Activated naive CD8-positive, alpha-beta T cell treated with anti-CD3 and anti-CD28 coated beads, Interleukin-2, amount 10 ng/mL, durations not matched to agents 7 days and 5 days (primary cell): ENCODE data around the gene DSC1. TPM values are rescaled to one million over a fixed set of nuclear protein-coding genes. Genes with fewer than 3 reads are reported as not detected.

Experiments
- ATAC-seq: fragments of 150-1000 bp; cut with Tn5 transposase; one replicate; pipeline ENCODE4 v1.10.0; 2021; ENCODE audit warnings: low read depth, moderate library complexity
- POLR2A ChIA-PET: fragments of 350-600 bp; sonication (Branson Sonifier 250); formaldehyde crosslinking; loops from one replicate; lab custom pipeline; 2021; ENCODE audit warnings: antibody characterized with exemption; lab: Charles Lee
- DNase-seq: peaks from one replicate; pipeline ENCODE4 v3.0.0; 2021
- H3K27ac Mint-ChIP-seq: one replicate; pipeline ENCODE4 v1.8.0; 2022; ENCODE audit warnings: mild to moderate bottlenecking, mixed read lengths
- H3K27me3 Mint-ChIP-seq: one replicate; pipeline ENCODE4 v1.8.0; 2022; ENCODE audit warnings: mild to moderate bottlenecking, moderate library complexity, mixed read lengths
- H3K36me3 Mint-ChIP-seq: one replicate; pipeline ENCODE4 v1.8.0; 2021; ENCODE audit warnings: mild to moderate bottlenecking, mixed read lengths
- H3K4me1 Mint-ChIP-seq: one replicate; pipeline ENCODE4 v1.8.0; 2021; ENCODE audit warnings: mixed read lengths
- H3K4me3 Mint-ChIP-seq: one replicate; pipeline ENCODE4 v1.8.0; 2022; ENCODE audit warnings: mild to moderate bottlenecking, moderate library complexity, mixed read lengths
- H3K9me3 Mint-ChIP-seq: one replicate; pipeline ENCODE4 v1.8.0; 2021; ENCODE audit warnings: mixed read lengths
- total RNA-seq, 2 experiments: library from RNA; stranded (reverse); gene quantifications; one replicate each; pipeline ENCODE4 v1.2.3, GENCODE V29; 2021

DSC1 gene
- total RNA-seq, 2 experiments from 2014 or later = 0.61 to 0.71 TPM

DNA sequence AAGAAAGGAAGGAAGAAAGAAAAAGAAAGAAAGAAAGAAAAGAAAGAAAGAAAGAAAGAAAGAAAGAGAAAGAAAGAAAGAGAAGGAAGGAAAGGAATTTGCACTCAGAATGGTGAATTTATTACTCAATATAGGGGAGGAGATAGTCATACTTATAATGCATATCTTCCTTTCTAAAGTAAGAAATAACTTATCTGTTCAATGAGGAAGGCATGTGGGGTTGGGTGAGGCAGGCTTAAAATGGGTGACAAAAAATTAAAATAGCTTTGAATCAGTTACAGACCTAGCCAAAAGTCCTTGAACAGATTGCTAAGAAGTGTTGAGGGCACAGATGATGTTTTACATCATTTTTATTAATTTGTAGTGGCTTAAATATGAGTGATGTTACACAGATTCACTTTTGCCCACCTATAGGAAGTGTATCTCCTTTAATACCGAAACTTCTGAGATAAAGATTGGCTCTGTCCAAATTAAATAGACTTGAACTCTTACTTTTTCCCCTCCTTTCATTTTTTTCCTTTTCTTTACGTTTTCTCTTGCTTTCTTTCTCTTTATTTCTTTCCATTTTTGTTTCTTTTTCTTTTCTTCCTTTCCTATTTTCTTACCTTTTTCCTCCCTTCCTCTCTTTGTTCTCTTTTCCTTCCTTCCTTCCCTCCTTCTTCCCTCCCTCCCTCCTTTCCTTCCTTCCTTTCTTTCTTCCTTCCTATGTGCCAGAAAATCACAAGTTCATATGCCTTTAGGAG, 45.6 kb downstream of the DSC1 start:
- Mint-ChIP-seq H3K36me3 (no peaks in the 10 kb centered on the region), H3K4me3 (no peak overlapping the region), H3K9me3 (peaks cover 3% of the 10 kb centered on the region), H3K27me3 (no peaks in the 10 kb centered on the region), H3K4me1 (peaks cover 2% of the 10 kb centered on the region), H3K27ac (no peak overlapping the region)
- DNase-seq = no peak
- no peak for ATAC-seq
- POLR2A ChIA-PET = no interaction called here

DNA sequence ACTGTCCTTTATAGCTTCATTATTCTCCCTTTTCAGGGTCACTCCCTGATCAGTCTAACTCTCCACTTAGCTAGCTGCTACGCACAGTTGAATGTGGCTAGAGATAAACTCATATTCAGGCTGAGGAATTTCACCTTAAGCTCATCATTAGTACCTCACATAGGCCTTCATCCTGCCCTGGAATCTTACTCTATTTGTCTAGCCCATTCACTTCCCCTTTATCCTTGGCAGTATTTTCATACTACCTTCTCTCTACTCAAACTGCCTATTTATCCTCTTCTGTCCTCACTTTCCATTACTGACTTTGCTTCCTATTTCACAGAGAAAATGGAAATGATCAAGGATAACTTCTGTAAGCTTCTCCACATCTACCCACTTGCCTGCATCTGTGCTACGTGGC, 49.9 kb downstream of the DSC1 start:
- ATAC-seq = no peak
- Mint-ChIP-seq H3K27me3 (no peaks in the 10 kb centered on the region), H3K9me3 (peaks cover 1% of the 10 kb centered on the region), H3K4me1 (no peaks in the 10 kb centered on the region), H3K27ac (no peak overlapping the region), H3K4me3 (no peak overlapping the region), H3K36me3 (no peaks in the 10 kb centered on the region)
- no peak for DNase-seq
- POLR2A ChIA-PET = no interaction called here

DNA sequence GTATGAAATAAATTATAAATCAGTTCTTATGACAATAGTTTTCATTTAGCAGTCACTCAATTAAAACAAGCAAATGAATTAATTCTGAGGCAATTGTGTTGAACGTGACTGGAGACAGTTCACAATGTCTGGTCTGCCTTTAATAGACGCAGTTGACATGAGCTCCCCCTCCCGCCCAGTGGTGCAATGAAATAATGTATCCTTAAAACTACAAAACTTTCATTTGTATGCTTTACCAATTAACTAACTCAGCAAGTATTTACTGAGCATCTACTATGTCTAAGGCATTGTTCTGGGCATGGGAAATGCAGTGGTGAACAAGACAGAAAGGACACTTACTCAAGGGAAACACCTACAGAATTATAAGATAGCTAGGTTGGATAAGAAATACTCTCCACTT, 56.9 kb downstream of the DSC1 start:
- no peak overlapping the region for H3K27ac Mint-ChIP-seq
- peaks cover 2% of the 10 kb centered on the region for H3K9me3 Mint-ChIP-seq
- DNase-seq (no peak), ATAC-seq (no peak)
- H3K4me3 Mint-ChIP-seq = no peak overlapping the region
- no peaks in the 10 kb centered on the region for H3K4me1 Mint-ChIP-seq
- H3K27me3 Mint-ChIP-seq = peaks cover 23% of the 10 kb centered on the region
- no peaks in the 10 kb centered on the region for H3K36me3 Mint-ChIP-seq
- POLR2A ChIA-PET = no interaction called here

DNA sequence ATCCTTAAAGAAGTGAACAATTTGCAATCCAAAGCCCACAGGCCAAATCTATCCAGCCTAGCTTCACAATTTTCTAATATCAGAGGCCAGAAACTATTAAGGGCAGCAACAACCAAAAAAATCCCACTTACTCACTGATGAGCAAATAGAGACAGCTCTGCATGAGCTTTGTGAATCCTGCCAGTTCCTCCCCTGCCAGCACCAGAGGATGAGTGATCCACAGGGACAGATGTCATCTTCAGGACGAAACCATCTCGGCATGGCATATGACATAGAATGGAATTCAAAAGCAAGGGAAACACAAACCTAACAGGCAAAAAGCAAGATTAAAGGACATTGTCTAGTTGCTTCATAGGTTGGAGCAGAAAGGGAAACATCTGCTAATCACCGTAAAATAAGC, 58.2 kb downstream of the DSC1 start:
- Mint-ChIP-seq H3K27me3 (peaks cover 30% of the 10 kb centered on the region), H3K4me1 (no peaks in the 10 kb centered on the region), H3K27ac (no peak overlapping the region), H3K9me3 (peaks cover 2% of the 10 kb centered on the region), H3K4me3 (no peak overlapping the region), H3K36me3 (no peaks in the 10 kb centered on the region)
- POLR2A ChIA-PET = no interaction called here
- no peak for ATAC-seq
- DNase-seq = no peak

DNA sequence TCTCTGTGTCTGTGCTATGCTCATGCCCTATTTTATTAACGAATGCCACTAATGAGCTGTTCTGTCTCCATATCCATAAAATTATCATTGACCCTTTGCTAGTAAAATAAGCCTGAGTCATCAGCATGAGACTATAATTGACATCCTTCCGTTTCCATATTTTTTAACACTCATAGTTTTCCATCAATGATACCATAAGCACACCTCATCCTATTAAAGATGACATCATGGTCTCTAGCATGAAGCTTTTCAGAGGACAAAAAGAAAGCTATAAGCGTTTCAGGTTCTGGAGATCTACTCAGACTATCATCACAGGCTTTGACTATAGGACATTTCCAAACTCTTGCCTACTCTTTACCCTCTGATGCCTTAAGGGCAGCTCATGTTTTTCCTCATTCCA, 59.2 kb downstream of the DSC1 start:
- ATAC-seq (no peak), DNase-seq (no peak)
- POLR2A ChIA-PET = no interaction called here
- Mint-ChIP-seq H3K9me3 (peaks cover 2% of the 10 kb centered on the region), H3K36me3 (no peaks in the 10 kb centered on the region), H3K4me3 (no peak overlapping the region), H3K27me3 (peaks cover 32% of the 10 kb centered on the region), H3K4me1 (no peaks in the 10 kb centered on the region), H3K27ac (no peak overlapping the region)

DNA sequence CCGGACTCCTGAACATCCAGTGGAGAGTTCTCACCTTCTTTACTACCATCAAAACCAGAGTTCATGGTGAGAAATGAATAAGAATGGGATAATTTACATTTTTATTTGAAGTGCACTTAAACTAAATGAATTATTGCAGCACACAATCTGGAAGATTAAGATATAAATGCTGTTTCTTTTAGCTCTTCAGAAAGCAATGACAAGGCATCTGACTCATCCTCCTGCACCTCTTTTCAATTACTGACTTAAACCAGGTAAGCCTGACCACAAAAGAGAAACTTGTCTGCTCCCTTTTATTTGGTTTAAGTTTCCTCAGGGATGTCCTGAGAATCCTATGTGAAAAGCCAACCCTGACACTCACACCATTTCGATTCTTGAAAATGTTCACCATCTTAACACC, 59.7 kb downstream of the DSC1 start:
- ATAC-seq = no peak
- POLR2A ChIA-PET = no interaction called here
- Mint-ChIP-seq H3K27ac (no peak overlapping the region), H3K4me1 (no peaks in the 10 kb centered on the region), H3K4me3 (no peak overlapping the region), H3K9me3 (peaks cover 2% of the 10 kb centered on the region), H3K36me3 (no peaks in the 10 kb centered on the region), H3K27me3 (peaks cover 32% of the 10 kb centered on the region)
- DNase-seq = no peak

DNA sequence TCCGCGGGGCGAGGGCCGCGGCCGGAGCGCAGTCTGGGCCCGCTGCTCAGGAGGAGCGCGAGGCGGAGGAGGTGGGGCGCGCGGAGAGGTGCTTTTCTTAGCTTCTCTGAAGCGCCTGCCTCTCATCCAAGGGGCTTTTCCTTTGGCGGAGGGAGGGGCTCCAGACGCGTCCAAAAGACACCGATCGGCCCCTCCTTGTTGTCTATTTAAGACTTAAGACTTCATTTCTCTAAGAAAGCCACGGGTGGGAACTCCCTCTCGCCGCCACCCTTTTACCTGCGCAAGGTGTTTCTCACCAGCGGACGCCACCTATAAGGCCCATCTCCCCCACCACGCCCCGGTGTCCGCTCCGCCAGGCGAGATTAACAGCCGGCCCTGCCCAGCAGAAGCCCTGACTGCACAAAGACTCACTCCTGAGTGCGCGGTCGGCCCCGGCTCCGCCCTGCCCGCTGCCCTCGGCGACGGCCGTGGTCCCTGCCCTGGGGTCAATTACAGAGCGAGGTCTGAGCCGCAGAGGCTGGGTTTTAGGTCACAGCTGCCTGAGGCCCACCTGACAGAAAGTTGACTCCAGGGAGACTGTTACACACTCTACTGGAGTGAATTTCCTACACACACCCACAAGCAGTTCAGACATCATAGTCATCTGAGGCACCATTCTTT, 60.5 kb downstream of the DSC1 start, which contains the start of gene DSC2:
Gene DSC2 (minus strand): TSS at position 397 of the 660 bp plus-strand sequence. CDS start 450 bp downstream, outside the sequence.
- Mint-ChIP-seq H3K27me3 (peaks cover 32% of the 10 kb centered on the region), H3K4me1 (no peaks in the 10 kb centered on the region), H3K9me3 (peaks cover 2% of the 10 kb centered on the region), H3K36me3 (no peaks in the 10 kb centered on the region), H3K4me3 (peak within 1 kb of the TSS; percentile 49), H3K27ac (no peak within 1 kb of the TSS)
- POLR2A ChIA-PET = no interaction called here
- DNase-seq (no peak), ATAC-seq (no peak)

DNA sequence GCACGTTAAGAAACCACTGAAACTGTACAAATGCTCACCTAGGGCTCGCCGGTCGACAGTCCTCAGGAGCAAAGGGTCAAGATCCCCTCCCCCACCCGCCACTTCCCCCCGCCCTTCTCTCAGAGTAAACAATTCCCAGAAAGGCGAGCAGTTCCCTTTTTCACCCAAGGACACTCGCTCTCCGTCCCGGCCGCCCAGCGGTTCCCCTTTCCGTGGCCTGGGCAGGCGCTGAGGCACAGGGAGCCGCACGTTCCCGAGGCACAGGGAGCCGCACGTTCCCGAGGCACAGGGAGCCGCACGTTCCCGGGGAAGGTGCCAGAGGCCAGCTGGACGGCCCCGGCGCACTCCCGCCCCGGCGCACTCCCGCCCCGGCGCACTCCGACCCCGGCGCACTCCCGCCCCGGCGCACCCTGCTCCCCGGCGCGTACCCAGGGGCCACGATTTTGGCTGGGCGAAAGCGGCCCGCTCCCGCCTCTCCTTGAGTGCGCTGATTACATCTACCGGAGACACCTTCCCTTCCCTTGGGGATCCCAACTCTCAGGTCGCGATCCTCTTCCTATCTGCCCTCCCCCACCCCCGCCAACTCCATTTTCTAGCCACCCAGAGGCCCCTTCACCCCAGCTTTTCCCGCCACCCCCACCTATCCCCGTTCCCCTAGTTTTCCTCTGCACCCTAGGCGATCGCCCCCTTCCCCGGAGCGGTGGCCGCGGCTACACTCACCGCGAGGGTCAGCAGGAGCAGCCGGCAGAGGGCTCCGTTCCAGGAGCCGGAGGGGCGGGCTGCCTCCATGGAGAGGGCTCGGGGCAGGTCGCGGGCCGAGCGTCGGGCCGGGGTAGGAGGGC, 61.3 kb downstream of the DSC1 start:
- Mint-ChIP-seq H3K36me3 (no peaks in the 10 kb centered on the region), H3K27me3 (peaks cover 31% of the 10 kb centered on the region), H3K27ac (no peak overlapping the region), H3K4me1 (no peaks in the 10 kb centered on the region), H3K9me3 (peaks cover 2% of the 10 kb centered on the region), H3K4me3 (peak overlapping the region; percentile 49)
- POLR2A ChIA-PET = no interaction called here
- DNase-seq = peak; percentile 25
- ATAC-seq = no peak

DNA sequence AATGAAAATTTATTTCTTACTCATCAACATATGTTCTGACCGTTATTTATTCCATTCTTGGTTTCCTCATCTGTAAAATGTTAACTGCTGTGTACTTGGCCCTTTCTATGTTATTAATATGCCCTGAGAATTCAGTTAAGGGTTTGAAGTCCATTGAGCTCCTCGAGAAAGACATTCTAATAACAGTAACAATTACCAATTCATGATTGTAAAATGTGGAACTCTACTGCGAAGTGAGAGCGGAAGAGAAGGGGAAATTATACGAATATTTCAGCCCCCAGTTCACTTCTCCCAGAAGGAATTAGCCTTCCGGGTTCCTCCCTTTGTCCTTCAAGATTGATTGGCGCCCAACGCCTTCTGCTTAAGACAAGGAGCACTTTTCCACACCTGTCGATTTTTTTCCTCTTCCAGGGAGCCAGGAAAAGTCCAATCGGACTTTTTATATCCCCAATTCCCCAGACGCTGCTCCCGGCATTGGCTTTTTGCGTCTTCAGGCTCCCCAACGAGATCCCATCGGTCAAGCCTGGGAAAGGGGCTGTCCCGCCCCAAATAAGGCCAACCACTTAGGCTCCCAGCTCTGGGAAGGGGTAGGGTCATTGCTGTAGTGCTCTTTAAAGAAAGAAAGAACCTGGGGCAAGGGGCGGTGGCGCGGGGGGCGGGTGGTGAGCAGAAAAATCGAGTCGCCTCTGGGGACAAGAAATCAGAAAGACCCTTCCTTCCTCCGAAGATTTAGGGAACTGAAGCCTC, 62.0 kb downstream of the DSC1 start:
- POLR2A ChIA-PET = no interaction called here
- DNase-seq = no peak
- no peaks in the 10 kb centered on the region for H3K36me3 Mint-ChIP-seq
- no peak overlapping the region for H3K27ac Mint-ChIP-seq
- H3K4me1 Mint-ChIP-seq = no peaks in the 10 kb centered on the region
- peak overlapping the region; percentile 46 for H3K4me3 Mint-ChIP-seq
- H3K27me3 Mint-ChIP-seq = peaks cover 29% of the 10 kb centered on the region
- no peak for ATAC-seq
- peaks cover 2% of the 10 kb centered on the region for H3K9me3 Mint-ChIP-seq

DNA sequence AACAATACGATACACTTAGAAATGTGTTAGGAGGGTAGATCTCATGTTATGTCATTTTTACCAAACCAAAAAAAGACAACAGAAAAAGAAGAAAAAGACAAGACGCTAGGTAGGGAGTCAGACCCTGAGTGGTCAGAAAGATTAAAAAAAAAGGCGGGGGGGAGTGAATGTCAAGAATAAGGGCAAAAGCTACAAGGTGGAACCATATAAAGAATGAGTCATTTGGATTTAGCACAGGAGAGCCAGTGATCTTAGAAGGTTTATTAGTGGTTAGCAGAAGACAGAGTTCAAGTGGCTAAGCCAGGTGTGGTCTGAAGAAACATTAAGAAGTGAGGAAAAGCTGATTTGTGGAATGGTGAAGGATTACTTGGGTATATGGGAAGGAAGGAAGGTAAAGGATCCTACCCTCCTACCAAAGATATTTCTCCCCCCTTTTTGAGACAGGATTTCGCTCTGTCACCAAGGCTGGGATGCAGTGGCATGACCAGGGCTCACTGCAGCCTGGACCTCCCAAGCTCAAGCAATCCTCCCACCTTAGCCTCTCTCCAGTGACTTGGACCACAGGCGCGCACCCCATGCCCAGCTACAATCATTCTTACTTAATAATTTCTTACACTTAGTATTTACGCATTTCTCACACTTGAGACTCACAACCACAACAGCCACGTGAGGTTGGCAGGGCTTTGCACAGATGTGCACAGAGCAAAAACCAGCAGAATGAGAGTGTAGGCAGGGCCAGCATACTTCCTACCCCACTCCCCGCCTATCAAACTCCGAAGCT, 63.0 kb downstream of the DSC1 start:
- no peak for DNase-seq
- ATAC-seq = no peak
- H3K36me3 Mint-ChIP-seq = no peaks in the 10 kb centered on the region
- H3K27ac Mint-ChIP-seq = no peak overlapping the region
- H3K4me1 Mint-ChIP-seq = no peaks in the 10 kb centered on the region
- peaks cover 29% of the 10 kb centered on the region for H3K27me3 Mint-ChIP-seq
- POLR2A ChIA-PET = no interaction called here
- peaks cover 6% of the 10 kb centered on the region for H3K9me3 Mint-ChIP-seq
- H3K4me3 Mint-ChIP-seq = no peak overlapping the region

DNA sequence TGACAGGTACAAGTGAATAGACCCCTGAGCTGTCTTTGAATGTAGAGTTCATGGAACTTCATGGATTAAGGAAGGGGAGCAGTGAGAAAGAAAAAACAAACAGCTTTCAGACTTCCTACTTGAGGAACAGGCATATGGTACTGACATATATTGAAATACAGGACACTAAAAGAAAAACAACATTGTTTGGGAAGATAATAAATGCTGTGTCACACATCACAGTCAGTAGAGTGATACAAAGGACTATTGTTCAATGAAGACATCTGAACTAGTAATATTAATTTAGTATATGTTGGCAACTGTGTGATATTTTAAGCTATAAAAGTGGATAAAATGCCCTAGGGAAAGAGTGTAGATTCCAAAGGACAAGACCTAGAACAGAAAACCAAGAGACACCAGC, 63.8 kb downstream of the DSC1 start:
- Mint-ChIP-seq H3K27me3 (peaks cover 29% of the 10 kb centered on the region), H3K27ac (no peak overlapping the region), H3K36me3 (no peaks in the 10 kb centered on the region), H3K9me3 (peaks cover 6% of the 10 kb centered on the region), H3K4me3 (no peak overlapping the region), H3K4me1 (no peaks in the 10 kb centered on the region)
- DNase-seq (no peak), ATAC-seq (no peak)
- POLR2A ChIA-PET = no interaction called here

DNA sequence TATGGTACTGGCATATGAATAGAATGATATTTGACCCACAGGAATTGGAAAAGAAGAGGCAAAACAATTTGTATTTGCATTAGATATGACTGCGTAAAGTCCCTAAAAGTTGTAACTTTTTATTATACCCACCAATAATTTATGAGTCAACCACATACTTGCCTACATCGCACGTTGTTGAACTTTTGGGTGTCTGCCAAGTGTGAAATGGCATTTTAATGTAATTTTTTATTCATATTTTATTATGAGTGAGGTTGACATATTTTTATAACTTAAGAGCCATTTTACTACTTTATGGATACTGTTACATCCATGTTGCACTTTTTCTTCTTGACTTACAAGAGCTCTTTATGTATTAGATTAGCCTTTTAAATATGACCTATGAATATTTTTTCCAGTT, 65.0 kb downstream of the DSC1 start:
- Mint-ChIP-seq H3K27me3 (peaks cover 20% of the 10 kb centered on the region), H3K4me3 (no peak overlapping the region), H3K27ac (no peak overlapping the region), H3K9me3 (peaks cover 4% of the 10 kb centered on the region), H3K4me1 (no peaks in the 10 kb centered on the region), H3K36me3 (no peaks in the 10 kb centered on the region)
- no peak for DNase-seq
- no peak for ATAC-seq
- POLR2A ChIA-PET = no interaction called here
